Measurements from ENCODE around the gene SURF1.

DNA sequence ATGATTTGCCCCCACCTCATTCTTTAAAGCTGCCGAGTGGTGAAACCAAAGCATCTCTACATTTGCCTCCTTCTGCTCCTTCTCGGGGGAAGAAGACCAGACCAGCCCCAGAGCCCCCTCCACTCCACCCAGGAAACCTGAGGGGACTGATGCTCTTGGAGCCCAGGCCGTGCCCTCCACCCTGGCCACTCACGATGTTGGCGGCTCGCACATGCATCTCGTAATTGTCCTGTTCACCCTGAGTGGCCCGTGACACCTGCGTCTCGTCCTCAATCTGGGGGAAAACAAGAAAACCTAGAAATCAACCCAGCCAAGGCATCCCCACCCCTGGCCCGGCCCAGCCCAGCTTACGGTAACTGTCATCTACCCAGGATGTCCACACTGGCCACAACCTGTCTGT, 11.3 kb downstream of the SURF1 start:
- TF ChIP-seq POLR2A (IDR thresholded peaks at IDR 0.05): no peak
- TF ChIP-seq, protein P1, sequence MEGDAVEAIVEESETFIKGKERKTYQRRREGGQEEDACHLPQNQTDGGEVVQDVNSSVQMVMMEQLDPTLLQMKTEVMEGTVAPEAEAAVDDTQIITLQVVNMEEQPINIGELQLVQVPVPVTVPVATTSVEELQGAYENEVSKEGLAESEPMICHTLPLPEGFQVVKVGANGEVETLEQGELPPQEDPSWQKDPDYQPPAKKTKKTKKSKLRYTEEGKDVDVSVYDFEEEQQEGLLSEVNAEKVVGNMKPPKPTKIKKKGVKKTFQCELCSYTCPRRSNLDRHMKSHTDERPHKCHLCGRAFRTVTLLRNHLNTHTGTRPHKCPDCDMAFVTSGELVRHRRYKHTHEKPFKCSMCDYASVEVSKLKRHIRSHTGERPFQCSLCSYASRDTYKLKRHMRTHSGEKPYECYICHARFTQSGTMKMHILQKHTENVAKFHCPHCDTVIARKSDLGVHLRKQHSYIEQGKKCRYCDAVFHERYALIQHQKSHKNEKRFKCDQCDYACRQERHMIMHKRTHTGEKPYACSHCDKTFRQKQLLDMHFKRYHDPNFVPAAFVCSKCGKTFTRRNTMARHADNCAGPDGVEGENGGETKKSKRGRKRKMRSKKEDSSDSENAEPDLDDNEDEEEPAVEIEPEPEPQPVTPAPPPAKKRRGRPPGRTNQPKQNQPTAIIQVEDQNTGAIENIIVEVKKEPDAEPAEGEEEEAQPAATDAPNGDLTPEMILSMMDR (IDR thresholded peaks at IDR 0.05): no peak
